ENCODE data around the gene BRPF1.

BRPF1 gene

GRCh38 chr3:9786825-9787669 is 55.5 kb downstream of the BRPF1 start:
- H3K4me3 ChIP-seq (ENCODE audit: low read depth, low read length) = no peak overlapping the region
- H3K27ac ChIP-seq (ENCODE audit: low read depth, low read length) = no peak overlapping the region
- H3K79me2 ChIP-seq (ENCODE audit: control insufficient read depth, insufficient read depth, low read length, unreplicated experiment) = peaks cover 6% of the 10 kb centered on the region
- H3K36me3 ChIP-seq (ENCODE audit: insufficient read depth, low read length) = peaks cover 13% of the 10 kb centered on the region; the same call in 1 of the 2 replicates
- H2AFZ ChIP-seq (ENCODE audit: low read length, unreplicated experiment) = no peak overlapping the region
- peaks cover 8% of the 10 kb centered on the region for H3K4me1 ChIP-seq (ENCODE audit: control insufficient read depth, insufficient read depth, low read length, unreplicated experiment)
- no peaks in the 10 kb centered on the region for H3K27me3 ChIP-seq (ENCODE audit: insufficient read depth, low read length)

GRCh38 chr3:9787714-9788113 is 56.2 kb downstream of the BRPF1 start:
- no peak overlapping the region for H2AFZ ChIP-seq (ENCODE audit: low read length, unreplicated experiment)
- no peak overlapping the region for H3K27ac ChIP-seq (ENCODE audit: low read depth, low read length)
- H3K4me3 ChIP-seq (ENCODE audit: low read depth, low read length) = no peak overlapping the region
- H3K4me1 ChIP-seq (ENCODE audit: control insufficient read depth, insufficient read depth, low read length, unreplicated experiment) = peaks cover 8% of the 10 kb centered on the region
- peaks cover 12% of the 10 kb centered on the region; the same call in 1 of the 2 replicates for H3K36me3 ChIP-seq (ENCODE audit: insufficient read depth, low read length)
- H3K79me2 ChIP-seq (ENCODE audit: control insufficient read depth, insufficient read depth, low read length, unreplicated experiment) = peaks cover 7% of the 10 kb centered on the region
- no peaks in the 10 kb centered on the region for H3K27me3 ChIP-seq (ENCODE audit: insufficient read depth, low read length)

GRCh38 chr3:9791127-9791526 is 59.6 kb downstream of the BRPF1 start:
- H3K4me1 ChIP-seq (ENCODE audit: control insufficient read depth, insufficient read depth, low read length, unreplicated experiment) = peaks cover 17% of the 10 kb centered on the region
- H3K27ac ChIP-seq (ENCODE audit: low read depth, low read length) = no peak overlapping the region
- peak overlapping the region; percentile 83; the same call in 1 of the 2 replicates for H3K4me3 ChIP-seq (ENCODE audit: low read depth, low read length)
- H3K79me2 ChIP-seq (ENCODE audit: control insufficient read depth, insufficient read depth, low read length, unreplicated experiment) = peaks cover 37% of the 10 kb centered on the region
- H2AFZ ChIP-seq (ENCODE audit: low read length, unreplicated experiment) = no peak overlapping the region
- H3K36me3 ChIP-seq (ENCODE audit: insufficient read depth, low read length) = no peaks in the 10 kb centered on the region; the same call in 1 of the 2 replicates
- H3K27me3 ChIP-seq (ENCODE audit: insufficient read depth, low read length) = no peaks in the 10 kb centered on the region

- H3K27ac ChIP-seq (ENCODE audit: low read depth, low read length) = peak overlapping the region; percentile 88
- H3K4me1 ChIP-seq (ENCODE audit: control insufficient read depth, insufficient read depth, low read length, unreplicated experiment) = peaks cover 17% of the 10 kb centered on the region
- peaks cover under 1% of the 10 kb centered on the region; the same call in 1 of the 2 replicates for H3K36me3 ChIP-seq (ENCODE audit: insufficient read depth, low read length)
- H2AFZ ChIP-seq (ENCODE audit: low read length, unreplicated experiment) = peak overlapping the region; percentile 49
- H3K4me3 ChIP-seq (ENCODE audit: low read depth, low read length) = peak overlapping the region; percentile 83
- no peaks in the 10 kb centered on the region for H3K27me3 ChIP-seq (ENCODE audit: insufficient read depth, low read length)
- peaks cover 42% of the 10 kb centered on the region for H3K79me2 ChIP-seq (ENCODE audit: control insufficient read depth, insufficient read depth, low read length, unreplicated experiment)
Observed at GRCh38 chr3:9791790-9792404, 60.4 kb downstream of the BRPF1 start.

GRCh38 chr3:9792405-9793160 is 61.0 kb downstream of the BRPF1 start, which contains the start of the genes ARPC4 and TADA3:
Gene ARPC4 (plus strand): TSS chr3:9793082. CDS start chr3:9793122, 40 bp downstream.
Gene TADA3 (minus strand): TSS chr3:9792473. CDS start chr3:9791466, 1,007 bp downstream.
- H3K36me3 ChIP-seq (ENCODE audit: insufficient read depth, low read length) = peaks cover 7% of the 10 kb centered on the region; the same call in 1 of the 2 replicates
- H2AFZ ChIP-seq (ENCODE audit: low read length, unreplicated experiment) = peak within 1 kb of the TSS; percentile 49
- H3K27me3 ChIP-seq (ENCODE audit: insufficient read depth, low read length) = no peaks in the 10 kb centered on the region
- H3K27ac ChIP-seq (ENCODE audit: low read depth, low read length) = peak within 1 kb of the TSS; percentile 88
- peak within 1 kb of the TSS; percentile 83 for H3K4me3 ChIP-seq (ENCODE audit: low read depth, low read length)
- H3K79me2 ChIP-seq (ENCODE audit: control insufficient read depth, insufficient read depth, low read length, unreplicated experiment) = peaks cover 49% of the 10 kb centered on the region
- peaks cover 17% of the 10 kb centered on the region for H3K4me1 ChIP-seq (ENCODE audit: control insufficient read depth, insufficient read depth, low read length, unreplicated experiment)

GRCh38 chr3:9793161-9793781 is 61.7 kb downstream of the BRPF1 start:
- Histone ChIP-seq H3K27me3 (ENCODE audit: insufficient read depth, low read length) (no peaks in the 10 kb centered on the region), H3K4me3 (ENCODE audit: low read depth, low read length) (peak overlapping the region; percentile 83), H3K27ac (ENCODE audit: low read depth, low read length) (peak overlapping the region; percentile 88), H3K4me1 (ENCODE audit: control insufficient read depth, insufficient read depth, low read length, unreplicated experiment) (peaks cover 17% of the 10 kb centered on the region), H3K79me2 (ENCODE audit: control insufficient read depth, insufficient read depth, low read length, unreplicated experiment) (peaks cover 52% of the 10 kb centered on the region), H2AFZ (ENCODE audit: low read length, unreplicated experiment) (peak overlapping the region; percentile 49), H3K36me3 (ENCODE audit: insufficient read depth, low read length) (peaks cover 11% of the 10 kb centered on the region; the same call in 1 of the 2 replicates)

GRCh38 chr3:9794400-9794799 is 62.9 kb downstream of the BRPF1 start:
- no peak overlapping the region for H2AFZ ChIP-seq (ENCODE audit: low read length, unreplicated experiment)
- H3K27ac ChIP-seq (ENCODE audit: low read depth, low read length) = no peak overlapping the region
- peaks cover 11% of the 10 kb centered on the region for H3K36me3 ChIP-seq (ENCODE audit: insufficient read depth, low read length)
- H3K4me3 ChIP-seq (ENCODE audit: low read depth, low read length) = no peak overlapping the region; the same call in 1 of the 2 replicates
- H3K79me2 ChIP-seq (ENCODE audit: control insufficient read depth, insufficient read depth, low read length, unreplicated experiment) = peaks cover 52% of the 10 kb centered on the region
- peaks cover 17% of the 10 kb centered on the region for H3K4me1 ChIP-seq (ENCODE audit: control insufficient read depth, insufficient read depth, low read length, unreplicated experiment)
- no peaks in the 10 kb centered on the region for H3K27me3 ChIP-seq (ENCODE audit: insufficient read depth, low read length)

- Histone ChIP-seq H2AFZ (ENCODE audit: low read length, unreplicated experiment) (no peak overlapping the region), H3K27me3 (ENCODE audit: insufficient read depth, low read length) (no peaks in the 10 kb centered on the region), H3K4me1 (ENCODE audit: control insufficient read depth, insufficient read depth, low read length, unreplicated experiment) (peaks cover 17% of the 10 kb centered on the region), H3K36me3 (ENCODE audit: insufficient read depth, low read length) (peaks cover 19% of the 10 kb centered on the region), H3K27ac (ENCODE audit: low read depth, low read length) (no peak overlapping the region), H3K4me3 (ENCODE audit: low read depth, low read length) (no peak overlapping the region), H3K79me2 (ENCODE audit: control insufficient read depth, insufficient read depth, low read length, unreplicated experiment) (peaks cover 52% of the 10 kb centered on the region)
Observed at GRCh38 chr3:9795207-9795606, 63.7 kb downstream of the BRPF1 start.

GRCh38 chr3:9797196-9797945 is 65.8 kb downstream of the BRPF1 start:
- Histone ChIP-seq H3K36me3 (ENCODE audit: insufficient read depth, low read length) (peaks cover 27% of the 10 kb centered on the region), H3K27ac (ENCODE audit: low read depth, low read length) (no peak overlapping the region), H2AFZ (ENCODE audit: low read length, unreplicated experiment) (no peak overlapping the region), H3K4me3 (ENCODE audit: low read depth, low read length) (no peak overlapping the region), H3K79me2 (ENCODE audit: control insufficient read depth, insufficient read depth, low read length, unreplicated experiment) (peaks cover 45% of the 10 kb centered on the region), H3K4me1 (ENCODE audit: control insufficient read depth, insufficient read depth, low read length, unreplicated experiment) (peaks cover 9% of the 10 kb centered on the region), H3K27me3 (ENCODE audit: insufficient read depth, low read length) (no peaks in the 10 kb centered on the region)
